HG03439 (cell line): Measurements from ENCODE around the gene THOC6.

Source experiments
- ATAC-seq: cut with Tn5 transposase; IDR thresholded peaks from one replicate; pipeline ENCODE4 v1.9.1; 2021; ENCODE audit warnings: mild to moderate bottlenecking, moderate library complexity; ENCODE audit not compliant: unreplicated experiment

THOC6 gene

GRCh38 chr16:2991566-2992261, 32.1 kb upstream of the THOC6 start:
- ATAC-seq, result no peak

DNA sequence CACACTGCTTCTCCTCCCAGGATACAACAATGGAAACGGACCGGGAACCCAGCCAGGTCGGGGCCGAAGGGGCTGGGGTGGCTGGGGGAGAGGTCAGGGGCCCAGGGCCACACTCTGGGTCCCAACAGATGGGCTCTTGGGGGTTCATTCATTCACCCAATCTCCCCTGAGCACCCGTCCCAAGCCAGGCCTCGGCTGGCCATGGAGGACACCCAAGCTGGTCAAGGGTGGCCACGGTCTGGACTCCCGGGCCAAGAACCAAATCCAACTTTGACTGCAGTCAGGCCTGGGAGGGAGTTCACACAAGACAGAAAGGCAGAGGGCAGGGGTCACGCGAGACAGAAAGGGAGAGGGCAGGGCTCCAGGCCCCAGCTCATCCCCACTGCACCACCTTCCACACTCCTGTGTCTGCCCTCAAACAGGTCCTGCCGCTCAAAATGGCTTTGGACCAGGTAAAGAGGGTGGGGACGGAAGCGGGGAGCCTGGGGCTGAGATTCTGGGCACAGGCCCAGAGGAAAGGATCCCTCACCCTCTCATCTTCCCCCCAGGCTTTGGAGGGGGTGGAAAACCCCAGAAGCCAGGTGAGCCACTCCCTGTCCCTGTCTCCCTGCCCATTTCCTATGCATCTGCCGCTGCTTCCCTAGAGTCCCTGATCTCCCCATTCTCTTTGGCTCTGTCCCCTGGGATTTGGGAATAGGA, 31.3 kb upstream of the THOC6 start:
- no peak for ATAC-seq

DNA sequence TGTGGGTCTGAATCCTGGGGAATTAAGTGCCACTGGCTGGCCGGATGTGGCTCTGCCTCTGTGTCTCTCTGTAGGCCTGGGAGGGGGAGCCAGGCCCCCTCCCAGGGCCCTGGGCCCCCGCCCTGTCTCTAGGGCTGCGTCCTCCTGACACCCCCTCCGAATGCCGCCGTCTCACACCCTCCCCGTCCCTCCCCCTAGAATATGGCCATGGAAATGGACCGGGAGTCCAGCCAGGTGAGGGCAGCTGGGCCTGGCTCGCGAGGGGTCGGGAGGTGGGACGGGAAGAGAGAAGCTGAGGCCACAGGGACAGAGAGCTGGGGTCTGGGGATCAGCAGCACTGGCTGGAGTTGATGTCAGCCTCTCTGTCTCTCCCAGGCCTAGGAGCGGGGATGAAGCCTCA, 27.5 kb upstream of the THOC6 start:
- no peak for ATAC-seq

DNA sequence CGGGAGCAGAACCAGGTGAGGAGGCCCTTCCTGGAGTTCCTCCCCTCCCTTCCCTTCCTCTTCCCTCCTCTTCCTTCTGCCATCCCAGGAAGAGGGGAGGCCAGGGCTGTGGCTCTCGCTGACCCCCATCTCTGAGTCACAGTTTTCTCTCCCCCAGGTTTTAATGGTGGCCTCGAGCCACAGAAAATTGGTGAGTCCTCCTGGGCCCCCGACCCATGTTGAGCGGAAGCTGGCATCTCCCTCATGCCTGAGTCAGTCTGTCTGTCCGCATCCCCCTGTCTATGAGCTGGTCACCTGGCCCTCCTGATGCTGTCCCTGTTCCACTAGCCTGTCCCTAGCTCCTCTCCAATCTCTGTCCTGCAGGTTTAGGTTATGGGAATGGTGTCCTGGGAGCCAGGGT, 23.9 kb upstream of the THOC6 start:
- ATAC-seq, result no peak

DNA sequence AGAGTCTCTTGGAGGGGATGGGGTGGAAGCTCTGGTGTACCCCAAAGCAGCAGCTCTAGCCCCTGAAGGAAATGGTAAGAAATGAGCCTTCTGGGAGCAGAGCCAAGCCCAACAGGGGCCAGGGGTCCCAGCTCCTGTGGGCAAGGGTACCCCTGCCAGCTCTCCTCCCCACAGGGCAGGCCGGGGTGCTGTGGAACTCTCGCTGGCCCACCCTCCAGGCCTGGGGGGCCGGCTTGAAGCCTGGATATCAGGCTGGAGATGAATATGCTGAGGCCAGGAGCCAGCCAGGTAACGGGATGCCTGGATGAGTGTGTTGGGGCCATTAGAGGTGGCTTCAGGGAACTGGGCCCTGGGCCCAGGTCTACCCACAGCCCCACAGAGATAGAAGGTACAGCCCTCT, 23.3 kb upstream of the THOC6 start:
- ATAC-seq, result no peak

DNA sequence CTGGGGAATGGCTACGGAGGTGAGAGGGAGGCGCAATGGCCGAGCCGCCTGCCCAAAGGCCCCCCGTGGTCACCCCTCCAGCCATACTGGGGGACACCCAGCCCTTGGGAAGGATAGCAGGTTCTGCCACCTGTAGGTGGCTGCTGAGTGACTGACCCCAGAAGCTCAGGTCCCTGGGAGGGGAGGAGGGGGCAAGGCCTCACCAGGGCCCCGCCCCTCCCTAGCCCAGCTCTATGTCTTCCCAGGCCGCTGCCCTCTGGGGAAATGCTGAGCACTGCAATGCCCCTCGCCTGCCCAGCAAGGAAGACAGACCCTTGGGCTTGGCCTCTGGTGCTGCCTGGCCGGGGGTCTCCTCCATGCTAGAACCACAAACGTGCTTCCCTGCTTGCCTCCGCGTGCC, 22.5 kb upstream of the THOC6 start:
- no peak for ATAC-seq

GRCh38 chr16:3003582-3004270, 20.1 kb upstream of the THOC6 start:
- peak; percentile 95 for ATAC-seq

GRCh38 chr16:3004319-3004718, 19.5 kb upstream of the THOC6 start:
- ATAC-seq, result no peak

GRCh38 chr16:3004781-3005284, 19.0 kb upstream of the THOC6 start:
- no peak for ATAC-seq

DNA sequence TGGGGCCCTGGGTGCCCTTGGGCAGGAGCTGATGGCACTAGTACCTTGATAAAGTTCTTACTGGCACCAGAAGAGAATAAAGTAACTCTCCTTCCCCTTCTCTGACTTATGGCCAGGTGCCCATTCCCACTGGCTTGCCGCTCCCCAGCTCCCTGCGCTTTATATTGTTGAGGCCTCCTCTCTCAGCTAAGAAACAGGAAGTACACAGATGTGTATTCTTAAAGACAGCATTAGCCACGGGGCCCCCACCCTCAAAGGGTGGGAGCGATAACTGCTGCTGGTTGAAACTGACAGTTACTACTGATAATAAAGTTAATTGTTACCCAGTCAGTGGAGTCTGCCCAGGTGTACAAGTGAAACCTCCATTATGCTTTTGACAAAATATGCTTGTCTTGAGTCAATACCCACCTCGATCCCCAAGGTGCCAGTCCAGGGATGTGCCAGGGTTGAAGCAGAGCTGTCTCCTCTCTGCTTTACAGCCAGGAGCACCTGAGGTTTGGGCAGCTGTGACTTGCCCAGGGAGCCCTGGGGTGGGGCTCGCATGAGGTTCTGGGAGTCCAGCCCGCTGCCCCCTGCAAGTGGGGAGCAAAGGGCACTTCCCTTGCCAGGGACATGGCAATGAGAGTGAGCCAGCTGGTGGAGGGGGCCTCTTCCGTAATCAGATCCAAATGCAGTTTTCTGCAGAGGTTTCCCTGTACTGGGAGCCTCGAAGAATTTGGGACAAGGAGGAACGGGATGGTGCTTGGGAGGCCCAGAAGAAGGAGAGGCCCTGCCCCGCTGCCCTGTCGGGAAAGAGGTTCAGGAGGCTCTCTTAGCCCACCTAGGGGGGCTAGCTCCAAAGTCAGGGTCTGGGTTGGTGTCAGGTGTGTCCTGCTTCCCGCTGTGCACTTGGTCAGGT, 16.5 kb upstream of the THOC6 start:
- no peak for ATAC-seq

DNA sequence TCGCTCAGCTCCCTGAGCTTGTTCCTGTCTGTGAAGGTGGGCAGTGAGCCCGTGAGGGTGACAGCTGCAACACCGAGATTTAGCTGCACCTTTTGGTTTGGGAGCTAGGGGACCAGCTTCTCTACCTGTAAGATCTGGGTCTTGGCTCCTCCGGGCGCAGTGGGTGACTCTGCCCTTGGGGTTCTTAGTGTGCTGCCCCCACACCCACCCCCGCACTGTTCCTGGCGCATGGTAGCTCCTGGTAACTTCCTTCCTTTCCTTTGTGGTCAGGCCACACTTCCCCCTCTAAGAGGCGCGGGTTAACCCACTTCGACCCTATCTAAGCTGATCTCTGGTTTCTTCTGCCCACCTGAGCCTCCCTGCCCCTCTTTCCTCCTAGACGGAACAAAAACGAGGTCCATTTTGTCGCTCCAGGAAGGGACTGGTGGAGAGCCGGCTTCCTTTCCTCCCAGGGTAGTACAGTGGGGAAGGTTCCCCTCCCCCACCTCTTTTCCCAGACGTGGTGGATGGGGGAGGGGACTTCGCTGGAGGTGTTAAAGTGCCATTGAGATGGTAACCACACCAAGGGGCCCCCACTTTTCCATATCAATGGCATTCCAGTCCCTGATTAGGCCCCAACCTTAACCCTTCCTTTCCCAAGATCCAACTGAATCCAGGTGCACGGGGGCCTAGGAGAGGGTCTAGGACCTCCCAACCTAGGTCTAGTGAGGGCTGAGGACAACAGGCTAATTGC, 15.7 kb upstream of the THOC6 start:
- ATAC-seq, result no peak

DNA sequence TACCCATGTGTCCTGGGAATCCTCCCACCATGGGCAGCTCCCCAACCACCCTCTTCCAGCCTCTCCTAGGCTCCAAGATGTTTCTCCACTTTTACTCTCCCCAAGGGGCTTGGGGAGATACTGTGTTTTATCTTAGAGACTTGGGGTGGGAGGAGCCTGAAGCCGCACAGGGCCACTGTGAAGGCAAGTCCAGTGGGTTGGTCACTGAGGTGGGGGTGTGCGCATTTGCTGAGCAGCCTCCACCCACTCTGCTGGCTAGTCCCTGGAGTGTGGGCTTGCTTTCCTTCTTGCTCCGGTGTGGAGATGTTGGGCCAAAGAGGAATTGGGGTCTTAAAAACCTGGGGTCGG, 15.2 kb upstream of the THOC6 start:
- ATAC-seq, result no peak

DNA sequence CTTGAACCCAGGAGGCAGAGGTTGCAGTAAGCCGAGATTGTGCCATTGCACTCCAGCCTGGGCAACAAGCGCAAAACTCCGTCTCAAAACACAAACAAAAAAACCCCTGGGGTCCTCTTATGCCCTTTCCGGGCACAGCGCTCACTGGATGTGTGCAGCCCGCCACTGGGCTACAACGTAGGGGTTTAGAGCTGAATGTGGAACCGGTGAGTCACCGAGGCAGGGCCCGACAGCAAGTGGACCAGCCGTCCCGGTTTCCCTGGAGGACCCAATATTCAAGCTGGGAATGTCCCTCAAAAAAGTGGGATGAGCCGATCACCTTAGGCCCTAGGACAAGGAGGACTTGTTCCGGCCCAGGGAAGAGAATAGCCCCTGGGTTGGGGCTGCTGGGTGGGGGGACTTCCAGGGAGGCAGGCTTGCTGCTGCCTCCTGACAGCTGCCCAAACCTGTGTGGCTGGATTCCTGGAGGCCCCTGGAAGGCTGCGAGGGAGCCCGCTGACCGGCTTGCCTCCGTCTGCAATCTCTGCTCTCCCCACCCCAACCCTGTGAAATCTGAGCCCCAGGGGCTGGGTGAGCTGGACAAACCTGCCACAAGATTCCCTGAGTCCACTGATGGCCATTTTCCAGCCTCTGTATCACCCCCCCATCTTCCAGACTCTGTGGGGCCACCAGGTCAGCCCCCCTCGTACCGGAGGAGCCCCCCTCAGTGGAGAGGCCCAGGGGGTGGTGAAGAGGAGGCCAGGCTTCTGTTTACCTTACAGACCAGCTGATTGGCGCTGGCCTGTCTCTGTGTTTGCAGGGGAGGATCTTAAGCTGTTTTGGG, 14.1 kb upstream of the THOC6 start:
- no peak for ATAC-seq

DNA sequence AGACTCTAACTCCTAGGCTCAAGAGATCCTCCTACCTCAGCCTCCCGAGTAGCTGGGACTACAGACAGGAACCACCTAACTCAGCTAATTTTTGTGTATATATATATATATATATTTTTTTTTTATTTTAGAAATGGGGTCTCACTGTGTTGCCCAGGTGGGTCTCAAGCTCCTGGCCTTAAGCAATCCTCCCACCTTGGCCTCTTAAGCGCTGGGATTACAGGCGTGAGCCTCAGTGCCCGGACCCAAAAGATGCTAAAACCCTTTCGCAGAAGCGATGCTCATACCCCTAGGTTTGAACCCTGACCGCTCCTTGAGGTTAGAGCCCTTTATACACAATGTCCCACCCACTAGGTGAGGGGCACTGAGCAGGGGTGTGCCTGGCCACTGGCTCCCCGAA, 13.3 kb upstream of the THOC6 start:
- no peak for ATAC-seq

- no peak for ATAC-seq
Observed at GRCh38 chr16:3012246-3012645, 11.6 kb upstream of the THOC6 start.

DNA sequence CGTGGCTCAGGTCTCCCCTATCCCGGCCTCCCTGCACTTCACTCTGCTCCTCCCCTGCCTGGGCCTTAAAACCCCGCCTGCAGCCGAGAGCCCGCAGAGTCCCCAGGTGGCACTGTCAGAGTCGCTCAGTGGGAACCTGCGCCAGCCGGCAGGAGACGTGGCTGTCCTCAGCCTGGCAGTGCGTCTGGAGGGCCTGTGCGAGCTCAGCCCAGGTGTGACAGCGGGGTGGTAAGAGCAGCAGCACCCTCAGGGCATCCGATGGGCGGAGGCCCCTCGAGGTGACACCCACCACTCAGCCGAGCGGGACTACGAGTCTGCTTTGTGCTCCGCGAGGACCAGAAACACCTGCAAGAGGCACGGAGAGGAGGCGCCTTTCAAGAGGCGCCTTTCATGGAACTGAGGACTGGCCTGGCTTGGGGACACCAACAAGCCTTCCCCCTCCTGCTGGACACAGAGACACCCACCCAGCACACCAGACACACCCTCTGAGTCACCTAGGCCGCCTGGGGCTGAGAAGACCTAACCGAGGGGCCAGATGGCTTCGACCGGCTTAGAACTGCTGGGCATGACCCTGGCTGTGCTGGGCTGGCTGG, 10.9 kb upstream of the THOC6 start, which contains the start of gene CLDN9:
Gene CLDN9, plus strand, starts transcription at position 96 of the 593 bp plus-strand sequence. Its CDS starts 440 bp downstream, at position 536.
- no peak for ATAC-seq

- ATAC-seq, result no peak
Observed at GRCh38 chr16:3013491-3013951, 10.3 kb upstream of the THOC6 start.

DNA sequence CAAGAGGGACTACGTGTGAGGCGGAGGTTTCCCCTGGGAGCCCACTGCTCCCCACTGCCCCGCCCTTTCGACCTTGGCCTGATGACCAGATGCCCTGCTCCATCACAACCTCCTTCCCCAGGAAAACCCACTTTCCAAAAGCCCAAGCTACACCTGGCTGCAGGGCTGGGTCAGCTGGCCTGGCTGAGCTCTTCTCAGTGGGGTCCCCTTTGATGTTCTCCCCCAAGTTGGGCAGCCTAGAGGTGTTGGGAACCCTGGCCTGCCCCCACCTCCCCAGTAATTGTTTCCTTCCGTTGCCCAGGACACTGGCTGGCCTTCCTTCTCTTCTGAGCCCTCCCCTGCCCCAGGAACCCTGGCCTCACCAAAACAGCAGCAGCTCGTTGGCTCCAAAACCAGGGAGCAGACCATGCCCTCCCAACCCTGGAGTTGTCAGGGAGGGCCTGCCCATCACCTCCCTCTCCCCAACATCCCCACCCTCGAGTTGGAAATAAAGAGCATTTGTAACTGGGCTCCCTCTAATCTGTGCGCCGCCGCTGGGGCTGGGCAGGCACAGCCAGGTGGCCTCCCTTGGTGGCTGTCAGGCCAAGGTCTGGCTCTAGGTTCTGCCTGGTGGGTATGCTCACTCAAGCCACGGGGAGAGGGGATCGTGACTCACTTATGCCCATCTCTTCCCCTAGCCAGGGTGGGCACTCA, 9.7 kb upstream of the THOC6 start:
- no peak for ATAC-seq
